Lung (tissue), 12 donors: ENCODE results near the gene PARD6G. TPM values are rescaled to one million over a fixed set of nuclear protein-coding genes. Genes with fewer than 3 reads are reported as not detected.

Experiments used
- ATAC-seq: fragments of 200-7000 bp; cut with Tn5 transposase; one replicate; pipeline ENCODE4 v1.9.1; 2020; ENCODE audit warnings: moderate number of reproducible peaks; ENCODE audit not compliant: insufficient read depth, low FRiP score
- DNase-seq, 3 donors: peaks; one replicate each; pipeline ENCODE4 v3.0.0-alpha.2; 2013 to 2017
- H3K27ac ChIP-seq, 2 donors: one replicate each; pipeline ENCODE4 v1.5.1; 2013; ENCODE audit warnings: mild to moderate bottlenecking in 2 of 2, moderate library complexity in 2 of 2, control low read depth in 1 of 2, inconsistent platforms in 1 of 2, low read depth in 1 of 2, low read length in 1 of 2
- H3K27me3 ChIP-seq, 3 donors: one replicate each; pipeline ENCODE4 v1.5.1; 2013; ENCODE audit warnings: low read length in 2 of 3; ENCODE audit not compliant: control insufficient read depth in 3 of 3, insufficient read depth in 3 of 3
- H3K36me3 ChIP-seq, 4 donors: one replicate each; pipeline ENCODE4 v1.5.1; 2013; ENCODE audit warnings: low read length in 4 of 4, mild to moderate bottlenecking in 1 of 4, moderate library complexity in 1 of 4; ENCODE audit not compliant: control insufficient read depth in 4 of 4, insufficient read depth in 4 of 4
- H3K4me1 ChIP-seq, 5 donors: one replicate each; pipeline ENCODE4 v1.5.1; 2013; ENCODE audit warnings: low read length in 5 of 5, mild to moderate bottlenecking in 2 of 5, moderate library complexity in 1 of 5; ENCODE audit not compliant: control insufficient read depth in 5 of 5, insufficient read depth in 5 of 5
- H3K4me3 ChIP-seq: one replicate; pipeline ENCODE4 v1.5.1; 2013; ENCODE audit warnings: mild to moderate bottlenecking, control low read depth, moderate library complexity
- H3K9ac ChIP-seq, 2 donors: one replicate each; pipeline ENCODE4 v1.5.1; 2013; ENCODE audit warnings: low read length in 2 of 2, control low read depth in 1 of 2; ENCODE audit not compliant: insufficient read depth in 1 of 2
- H3K9me3 ChIP-seq, 4 donors: one replicate each; pipeline ENCODE4 v1.5.1; 2013; ENCODE audit warnings: low read length in 3 of 4, mild to moderate bottlenecking in 1 of 4, moderate library complexity in 1 of 4; ENCODE audit not compliant: control insufficient read depth in 4 of 4, insufficient read depth in 3 of 4
- WGBS, 2 donors: extraction: QIAGEN DNeasy Blood & Tissue Kit; methylation state at CpG; one replicate each; pipeline ENCODE4 v1.1.7; 2013; 5-methylcytosine and 5-hydroxymethylcytosine counted together
- polyA plus RNA-seq, 2 donors: library from polyadenylated mRNA; stranded (reverse); fragments of 200-250 nt; gene quantifications; one replicate each; pipeline ENCODE4 v1.2.1, GENCODE V29; 2013
- total RNA-seq, 2 donors: library from RNA; depleted of rRNA in 1 of 2; stranded (reverse); fragments of >200 nt in 1 of 2; gene quantifications; one replicate each; pipeline ENCODE4 v1.2.1, GENCODE V29; 2014 to 2021
- TF ChIP-seq, protein P1 (sequence below): IDR thresholded peaks from 2 replicates; pipeline ENCODE4 v1.5.1; 2012; ENCODE audit warnings: mild to moderate bottlenecking; ENCODE audit errors: control extremely low read depth, extremely low read depth
- donor health status: control.
- donor health status: control.
- donor health status: Bipolar disorder and iron deficiency.
- donor health status: healthy.
- donor health status: DM: yes; HTN: yes; CAD: no.

PARD6G gene
- total and polyA plus RNA-seq, 4 donors = 1.8 to 9.8 (median 3.1) TPM

DNA sequence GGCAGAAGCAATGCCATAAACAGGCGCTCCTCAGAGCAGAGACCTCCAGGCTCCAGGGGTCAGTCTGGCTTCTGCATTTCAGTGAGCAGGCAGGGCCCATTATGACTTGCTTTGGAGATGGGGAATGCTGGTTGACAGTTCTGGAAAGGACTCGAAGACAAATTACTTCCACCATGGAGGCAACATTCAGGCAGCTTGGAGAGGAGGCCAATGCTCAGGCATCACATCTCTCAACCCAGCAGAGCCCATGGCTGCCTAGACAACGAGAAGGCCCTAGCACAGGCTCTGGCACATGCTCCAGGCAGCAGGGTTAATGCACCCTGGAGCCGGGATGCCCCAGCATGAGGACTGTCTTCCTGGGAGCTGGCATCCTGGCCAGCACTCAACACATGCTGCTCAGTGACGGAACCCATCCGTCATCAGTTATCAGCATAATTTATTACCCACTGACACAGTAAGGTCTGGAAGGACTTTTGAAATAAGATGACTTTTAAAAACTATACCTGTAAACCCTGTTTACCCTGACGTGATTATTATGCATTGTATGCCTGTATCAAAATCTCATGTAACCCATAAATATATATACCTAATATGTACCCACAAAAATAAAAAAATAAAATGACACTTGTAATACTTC, 85.4 kb downstream of the PARD6G start:
- Histone ChIP-seq H3K4me3 (no peak overlapping the region), H3K9me3 (peaks cover 0 to 9% (median 4%) of the 10 kb centered on the region in 4 donors), H3K36me3 (peaks cover 0 to 3% (median 0%) of the 10 kb centered on the region in 4 donors), H3K9ac (no peak overlapping the region), H3K27ac (no peak overlapping the region), H3K4me1 (no peaks in the 10 kb centered on the region), H3K27me3 (no peaks in the 10 kb centered on the region)
- TF ChIP-seq, protein P1, sequence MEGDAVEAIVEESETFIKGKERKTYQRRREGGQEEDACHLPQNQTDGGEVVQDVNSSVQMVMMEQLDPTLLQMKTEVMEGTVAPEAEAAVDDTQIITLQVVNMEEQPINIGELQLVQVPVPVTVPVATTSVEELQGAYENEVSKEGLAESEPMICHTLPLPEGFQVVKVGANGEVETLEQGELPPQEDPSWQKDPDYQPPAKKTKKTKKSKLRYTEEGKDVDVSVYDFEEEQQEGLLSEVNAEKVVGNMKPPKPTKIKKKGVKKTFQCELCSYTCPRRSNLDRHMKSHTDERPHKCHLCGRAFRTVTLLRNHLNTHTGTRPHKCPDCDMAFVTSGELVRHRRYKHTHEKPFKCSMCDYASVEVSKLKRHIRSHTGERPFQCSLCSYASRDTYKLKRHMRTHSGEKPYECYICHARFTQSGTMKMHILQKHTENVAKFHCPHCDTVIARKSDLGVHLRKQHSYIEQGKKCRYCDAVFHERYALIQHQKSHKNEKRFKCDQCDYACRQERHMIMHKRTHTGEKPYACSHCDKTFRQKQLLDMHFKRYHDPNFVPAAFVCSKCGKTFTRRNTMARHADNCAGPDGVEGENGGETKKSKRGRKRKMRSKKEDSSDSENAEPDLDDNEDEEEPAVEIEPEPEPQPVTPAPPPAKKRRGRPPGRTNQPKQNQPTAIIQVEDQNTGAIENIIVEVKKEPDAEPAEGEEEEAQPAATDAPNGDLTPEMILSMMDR = no peak
- WGBS, 2 donors = 86 to 90% methylated on average over 7 of the region's 7 CpGs
- ATAC-seq (no peak), DNase-seq (no peak)

DNA sequence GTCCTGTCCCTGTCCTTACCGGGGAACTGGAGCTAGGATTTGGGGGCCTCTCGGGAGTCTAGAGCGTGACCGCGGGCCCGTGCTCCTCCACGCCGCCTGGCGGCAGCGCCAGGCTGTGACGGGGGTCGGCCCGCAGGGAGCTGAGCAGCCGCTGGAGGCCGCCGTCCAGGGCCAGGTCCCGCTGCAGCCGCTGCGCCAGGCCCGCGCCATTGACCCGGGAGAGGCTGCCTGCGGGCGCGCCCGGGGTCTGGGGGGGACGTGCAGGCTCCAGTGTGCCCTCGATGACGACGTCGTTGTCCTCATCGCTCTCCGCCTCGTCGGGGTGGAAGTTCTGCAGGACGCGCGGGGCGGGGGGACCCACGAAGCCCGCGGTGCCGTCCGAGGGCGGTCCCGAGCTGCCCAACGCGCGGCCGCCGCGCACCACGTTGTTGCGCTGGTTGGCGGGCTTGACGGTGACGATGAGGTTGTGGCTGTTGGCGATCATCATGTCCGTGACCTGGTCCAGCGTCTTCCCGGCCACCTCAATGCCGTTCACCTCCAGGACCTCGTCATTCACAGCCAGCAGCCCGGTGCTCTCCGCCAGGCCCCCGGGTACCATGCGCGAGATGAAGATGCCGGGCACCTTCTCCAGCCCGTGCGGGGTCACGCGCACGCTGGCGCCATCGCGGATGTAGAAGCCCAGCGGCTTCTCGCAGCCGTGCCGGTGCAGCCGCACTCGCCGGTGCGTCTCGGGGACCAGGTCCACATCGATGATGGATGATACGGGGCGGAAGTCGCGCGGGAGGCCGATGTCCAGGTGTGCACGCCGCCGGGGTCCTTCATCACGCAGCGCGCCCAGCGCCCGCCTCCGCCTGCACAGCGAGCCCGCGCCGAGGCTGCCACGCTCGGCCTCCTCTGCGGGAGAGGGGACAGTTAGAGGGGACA, 87.3 kb downstream of the PARD6G start:
- TF ChIP-seq, protein P1 = no peak
- Histone ChIP-seq H3K27ac (no peak overlapping the region), H3K36me3 (peaks cover 0 to 3% (median 0%) of the 10 kb centered on the region in 4 donors), H3K9me3 (peaks cover 0 to 7% (median 2%) of the 10 kb centered on the region in 4 donors), H3K27me3 (no peaks in the 10 kb centered on the region), H3K9ac (no peak overlapping the region), H3K4me3 (no peak overlapping the region), H3K4me1 (no peaks in the 10 kb centered on the region)
- ATAC-seq = peak; percentile 27
- WGBS, 2 donors = 45 to 52% methylated on average over 96 to 109 of the region's 109 CpGs
- peak; percentile 38 to 66 (median 55) for DNase-seq

DNA sequence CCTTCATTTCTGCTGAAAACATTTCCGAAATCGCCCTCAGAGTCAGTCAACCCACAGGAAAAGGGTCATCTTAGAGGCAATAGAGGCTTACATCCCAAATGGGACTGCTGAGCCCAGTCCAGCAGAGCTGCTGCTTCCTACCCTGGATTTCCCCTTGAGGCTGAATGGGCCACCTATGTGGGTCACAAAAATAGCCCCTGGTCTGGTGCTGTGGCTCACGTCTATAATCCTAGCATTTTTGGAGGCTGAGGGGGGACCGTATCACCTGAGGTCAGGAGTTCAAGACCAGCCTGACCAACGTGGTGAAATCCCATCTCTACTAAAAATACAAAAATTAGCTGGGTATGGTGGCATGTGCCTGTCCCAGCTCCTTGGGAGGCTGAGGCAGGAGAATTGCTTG, 88.9 kb downstream of the PARD6G start:
- Histone ChIP-seq H3K27me3 (no peaks in the 10 kb centered on the region), H3K9ac (no peak overlapping the region), H3K9me3 (peaks cover 0 to 2% (median 0%) of the 10 kb centered on the region in 4 donors), H3K36me3 (peaks cover 0 to 3% (median 0%) of the 10 kb centered on the region in 4 donors), H3K27ac (no peak overlapping the region), H3K4me3 (no peak overlapping the region), H3K4me1 (no peaks in the 10 kb centered on the region)
- TF ChIP-seq, protein P1 = no peak
- WGBS, 2 donors = 73 to 94% methylated on average over 5 of the region's 5 CpGs
- no peak for ATAC-seq
- no peak for DNase-seq
